GM12878 (cell line): ENCODE results near the gene SMARCAL1. TPM values are rescaled to one million over a fixed set of nuclear protein-coding genes. Genes with fewer than 3 reads are reported as not detected.
A peak's percentile ranks its signal among the peaks of the same experiment; 100 is the strongest.

ENCODE experiments used
- ATAC-seq: fragments of 200-7000 bp; cut with Tn5 transposase; 3 replicates; pipeline ENCODE4 v1.9.1; 2020; ENCODE audit warnings: mild to moderate bottlenecking, moderate library complexity
- BruUV-seq: library from RNA; stranded (reverse); fragments of 400-500 nt; replicated peaks from 2 replicates; lab custom pipeline; 2021; lab: Mats Ljungman, UMichigan
- CTCF ChIA-PET: fragments of 300-600 bp; sonication (Branson Sonifier 250); formaldehyde crosslinking; extraction: SDS; loops from one replicate; lab custom pipeline; 2021; ENCODE audit warnings: inconsistent platforms; lab: Yijun Ruan, JAX
- POLR2A ChIA-PET: fragments of 350-600 bp; formaldehyde crosslinking; extraction: SDS; loops from one replicate; lab custom pipeline; 2021; ENCODE audit warnings: inconsistent platforms; lab: Charles Lee
- RAD21 ChIA-PET: fragments of 300-600 bp; sonication (Branson Sonifier 250); formaldehyde crosslinking; loops from one replicate; lab custom pipeline; 2023; ENCODE audit warnings: antibody characterized with exemption; ENCODE audit not compliant: unreplicated experiment; lab: Charles Lee
- SMC1A ChIA-PET: fragments of 300-600 bp; sonication (Branson Sonifier 250); formaldehyde crosslinking; loops from one replicate; lab custom pipeline; 2023; ENCODE audit not compliant: unreplicated experiment, uncharacterized antibody; lab: Charles Lee
- DNase-seq: peaks from one replicate; pipeline ENCODE4 v3.0.0-alpha.2; 2011; ENCODE audit warnings: low read depth, low spot score
- FAIRE-seq: peaks from 3 replicates; lab custom pipeline; 2011; peaks lifted over from hg19 to GRCh38; lab: Jason Lieb, UNC
- H2AFZ ChIP-seq: 2 replicates; pipeline ENCODE4 v1.6.0; 2011; ENCODE audit warnings: low read depth, low read length, control low read depth; ENCODE audit not compliant: control insufficient read depth
- H3K27ac ChIP-seq: 2 replicates; pipeline ENCODE4 v1.5.1; 2011; ENCODE audit warnings: control low read depth; ENCODE audit not compliant: control insufficient read depth, insufficient read depth
- H3K27me3 ChIP-seq, 2 experiments: replicated peaks in 1 of 2; 2 replicates each; pipeline versions ENCODE4 v1.6.0 to v1.6.1; 2011; ENCODE audit warnings: low read length in 1 of 2; ENCODE audit not compliant: control insufficient read depth in 2 of 2, insufficient read depth in 2 of 2
- H3K36me3 ChIP-seq, 2 experiments: 2 replicates each; pipeline ENCODE4 v1.5.1; 2011; ENCODE audit warnings: low read length in 1 of 2; ENCODE audit not compliant: control insufficient read depth in 2 of 2, insufficient read depth in 2 of 2
- H3K4me1 ChIP-seq: 2 replicates; pipeline ENCODE4 v1.6.1; 2011; ENCODE audit warnings: mild to moderate bottlenecking, low read length, moderate library complexity, mixed read lengths; ENCODE audit not compliant: control insufficient read depth, insufficient read depth
- H3K4me2 ChIP-seq: 2 replicates; pipeline ENCODE4 v1.6.0; 2011; ENCODE audit warnings: control low read depth; ENCODE audit not compliant: control insufficient read depth, insufficient read depth
- H3K4me3 ChIP-seq: fragments of 200-600 bp; sonication (generic); 2 replicates; pipeline ENCODE4 v1.5.1; 2016
- H3K79me2 ChIP-seq: 2 replicates; pipeline ENCODE4 v1.6.0; 2011; ENCODE audit warnings: low read length; ENCODE audit not compliant: control insufficient read depth, insufficient read depth
- H3K9ac ChIP-seq: 2 replicates; pipeline ENCODE4 v1.8.0; 2011; ENCODE audit warnings: low read length, control low read depth, mixed read lengths; ENCODE audit not compliant: control insufficient read depth, insufficient read depth
- H3K9me3 ChIP-seq: replicated peaks from 3 replicates; pipeline ENCODE4 v1.5.1; 2011; ENCODE audit warnings: mild to moderate bottlenecking, low read length; ENCODE audit not compliant: control insufficient read depth, insufficient read depth
- H4K20me1 ChIP-seq: 2 replicates; pipeline ENCODE4 v1.6.0; 2011; ENCODE audit not compliant: control insufficient read depth, insufficient read depth
- ATF2 ChIP-seq: IDR thresholded peaks from 2 replicates; pipeline ENCODE4 v1.6.1; 2012; ENCODE audit warnings: low read length, inconsistent platforms
- CBFB ChIP-seq: IDR thresholded peaks from 2 replicates; pipeline ENCODE4 v1.6.1; 2016; ENCODE audit warnings: antibody characterized with exemption, low read depth
- NFIC ChIP-seq: IDR thresholded peaks from 2 replicates; pipeline ENCODE4 v1.6.1; 2012; ENCODE audit warnings: low read depth, mild to moderate bottlenecking, inconsistent platforms, low read length, moderate library complexity
- NFYA ChIP-seq: IDR thresholded peaks from 2 replicates; pipeline ENCODE4 v1.6.1; 2011; ENCODE audit warnings: low read depth, mild to moderate bottlenecking, low read length, improper control_type of control experiment, borderline replicate concordance
- POLR2A ChIP-seq: IDR thresholded peaks from 2 replicates; pipeline ENCODE4 v1.6.1; 2011; ENCODE audit warnings: low read depth, mild to moderate bottlenecking, low read length
- POLR2AphosphoS5 ChIP-seq: IDR thresholded peaks from 2 replicates; pipeline ENCODE4 v1.6.1; 2011; ENCODE audit warnings: mild to moderate bottlenecking, low read length, inconsistent platforms
- RUNX3 ChIP-seq: IDR thresholded peaks from 2 replicates; pipeline ENCODE4 v1.6.1; 2012; ENCODE audit warnings: low read length, inconsistent platforms
- SMAD5 ChIP-seq: IDR thresholded peaks from 2 replicates; pipeline ENCODE4 v1.6.1; 2016; ENCODE audit warnings: antibody characterized with exemption, low read depth
- ZBED1 ChIP-seq: IDR thresholded peaks from 2 replicates; pipeline ENCODE4 v1.6.1; 2016; ENCODE audit warnings: borderline replicate concordance
- WGBS: methylation state at CpG from one replicate; pipeline ENCODE4 v1.1.6; 2016; ENCODE audit warnings: low lambda C conversion rate; ENCODE audit not compliant: insufficient replicate concordance, insufficient coverage; ENCODE audit errors: missing lambda C conversion rate; 5-methylcytosine and 5-hydroxymethylcytosine counted together
- in situ Hi-C: fragments of 300-500 bp; cut with MboI; formaldehyde crosslinking; loops from 9 replicates; pipeline ENCODE4 v1.14.3; 2018; ENCODE audit warnings: mixed read lengths
- intact Hi-C: fragments of 100-400 bp; cut with micrococcal nuclease; formaldehyde crosslinking; loops from one replicate; pipeline ENCODE4 v1.14.2; 2022; ENCODE audit not compliant: unreplicated experiment
- polyA plus RNA-seq, 11 experiments: library from polyadenylated mRNA; depleted of rRNA in 4 of 11; unstranded in 6 of 11; stranded (reverse) in 5 of 11; fragments of >200 nt; fragmentation: Nextera tagmentation in 4 of 11; fragmentation: Illumina TruSeq in 1 of 11; extraction: Ambion mirVana in 4 of 11; extraction: Trizol in 1 of 11; gene quantifications; 1 replicate in 1 of 11; 2 replicates in 10 of 11; pipeline versions ENCODE4 v1.2.1 to v1.2.3, GENCODE V29; 2011 to 2016; ENCODE audit warnings: inconsistent platforms in 2 of 11, missing spikeins in 2 of 11, low read depth in 1 of 11
- total RNA-seq, 4 experiments: library from RNA; depleted of rRNA in 3 of 4; stranded (reverse); fragments of >200 nt in 3 of 4; fragmentation: Illumina TruSeq in 1 of 4; extraction: Trizol in 1 of 4; gene quantifications; 2 replicates each; pipeline versions ENCODE4 v1.2.1 to v1.2.3, GENCODE V29; 2013 to 2021

Gene SMARCAL1
- total and polyA plus RNA-seq, 10 of the 15 experiments (the other 5 are each of a cell fraction or from before 2014, with no cell fraction given), result 10.8 to 32.9 (median 21.8) TPM

- Histone ChIP-seq H3K79me2 (peaks cover 54% of the 10 kb centered on the region), H3K27me3 (no peaks in the 10 kb centered on the region), H3K4me3 (0 out of 2 replicates have a peak overlapping the region, but pooled peaks have one; percentile 3), H3K27ac (no peak overlapping the region), H3K4me1 (peaks cover 7% of the 10 kb centered on the region; the same call in 1 of the 2 replicates), H3K36me3 (peaks cover 10 to 51% of the 10 kb centered on the region in 2 experiments), H3K9ac (no peak overlapping the region; the same call in 1 of the 2 replicates), H3K9me3 (no peaks in the 10 kb centered on the region), H3K4me2 (peak overlapping the region; percentile 61), H4K20me1 (peaks cover 4% of the 10 kb centered on the region; the same call in 1 of the 2 replicates), H2AFZ (no peak overlapping the region)
- SMC1A ChIA-PET, result interaction anchor here (0.9 kb wide), 1 partner anchor 11 kb away, joined by 3 read pairs; no protein-coding TSS in a partner anchor
- TF ChIP-seq NFIC, result 0 out of 2 replicates have a peak, but pooled peaks have one; percentile 16
- TF ChIP-seq RUNX3, result no peak
- 0 out of 2 replicates have a peak, but pooled peaks have one; percentile 25 for TF ChIP-seq SMAD5
- TF ChIP-seq POLR2AphosphoS5, result peak; percentile 65; the same call in 1 of the 2 replicates
- DNase-seq, result no peak
- POLR2A ChIA-PET, result no interaction called here
- WGBS, result 77% methylated on average over 7 of the region's 7 CpGs
- CTCF ChIA-PET, result interaction anchor here (1.0 kb wide), 1 partner anchor 11 kb away, joined by 3 read pairs; no protein-coding TSS in a partner anchor
- in situ Hi-C loops, result no loop called here
- BruUV-seq, result no TSS peak
- FAIRE-seq, result no peak
- RAD21 ChIA-PET, result no interaction called here
- intact Hi-C loops, result loop anchor here (10.0 kb wide), 1 partner anchor 388 kb away; no protein-coding TSS in a partner anchor
- ATAC-seq, result no peak
Observed at GRCh38 chr2:216502381-216503158, 90.3 kb downstream of the SMARCAL1 start.

GRCh38 chr2:216503159-216503629 lies 90.9 kb downstream of the SMARCAL1 start:
- ChIA-PET CTCF (interaction anchor here (0.5 to 1.0 kb wide), 2 partner anchors 10 to 320 kb away, joined by 3 read pairs; no protein-coding TSS in a partner anchor), SMC1A (interaction anchor here (0.9 kb wide), 1 partner anchor 12 kb away, joined by 3 read pairs; no protein-coding TSS in a partner anchor), POLR2A (no interaction called here), RAD21 (no interaction called here)
- Histone ChIP-seq H2AFZ (no peak overlapping the region), H3K79me2 (peaks cover 48% of the 10 kb centered on the region), H3K4me1 (peaks cover 7% of the 10 kb centered on the region; the same call in 1 of the 2 replicates), H3K9me3 (no peaks in the 10 kb centered on the region; the same call in 2 of the 3 replicates), H3K4me2 (peak overlapping the region; percentile 61; the same call in 1 of the 2 replicates), H4K20me1 (peaks cover 4% of the 10 kb centered on the region; the same call in 1 of the 2 replicates), H3K27ac (no peak overlapping the region), H3K36me3 (peaks cover 10 to 51% of the 10 kb centered on the region in 2 experiments), H3K9ac (no peak overlapping the region), H3K27me3 (no peaks in the 10 kb centered on the region), H3K4me3 (0 out of 2 replicates have a peak overlapping the region, but pooled peaks have one; percentile 3)
- FAIRE-seq (no peak), DNase-seq (no peak), ATAC-seq (no peak)
- 99% methylated on average over 6 of the region's 6 CpGs for WGBS
- in situ Hi-C loops (no loop called here), intact Hi-C loops (loop anchor here (10.0 kb wide), 1 partner anchor 388 kb away; no protein-coding TSS in a partner anchor)
- TF ChIP-seq POLR2AphosphoS5 (peak; percentile 39), ATF2 (peak; percentile 28; the same call in 1 of the 2 replicates), NFYA (no peak), ZBED1 (peak; percentile 1; the same call in 1 of the 2 replicates), NFIC (0 out of 2 replicates have a peak, but pooled peaks have one; percentile 10), CBFB (no peak), POLR2A (0 out of 2 replicates have a peak, but pooled peaks have one; percentile 38)
- no TSS peak for BruUV-seq
